M059J (cell line): Measurements from ENCODE around the gene NKD1. TPM values are rescaled to one million over a fixed set of nuclear protein-coding genes. Genes with fewer than 3 reads are reported as not detected.
"Not testable (repeated sequence)": the region's sequence is repeated elsewhere in the genome, so short reads cannot be mapped to it uniquely, and the experiment has no call there.

Experiments used
- DNase-seq: peaks from one replicate; pipeline ENCODE4 v3.0.0-alpha.2; 2012; ENCODE audit warnings: low read depth
- total RNA-seq: library from RNA; depleted of rRNA; stranded (reverse); fragments of >200 nt; shearing (Covaris generic); gene quantifications from 2 replicates; pipeline ENCODE4 v1.2.3, GENCODE V29; 2014; rRNA removed

The NKD1 gene
- 0.37 and 1.0 TPM in 2 replicates for total RNA-seq

GRCh38 chr16:50548125-50548908 is at the start of gene NKD1:
Gene NKD1 (plus strand): TSS chr16:50548396. CDS start chr16:50548554, 158 bp downstream.
- DNase-seq: peak; percentile 43

- no peak for DNase-seq
Observed at GRCh38 chr16:50498431-50499155, 49.6 kb upstream of the NKD1 start.

- DNase-seq: no peak
Observed at GRCh38 chr16:50499254-50499653, 48.9 kb upstream of the NKD1 start.

- no peak for DNase-seq
Observed at GRCh38 chr16:50500171-50500874, 47.9 kb upstream of the NKD1 start.

- DNase-seq: no peak
Observed at GRCh38 chr16:50501251-50501650, 46.9 kb upstream of the NKD1 start.

- no peak for DNase-seq
Observed at GRCh38 chr16:50501986-50502615, 46.1 kb upstream of the NKD1 start.

GRCh38 chr16:50502616-50503011 is 45.6 kb upstream of the NKD1 start:
- DNase-seq: no peak

GRCh38 chr16:50503868-50504531 is 44.2 kb upstream of the NKD1 start:
- not testable (repeated sequence) for DNase-seq

- no peak for DNase-seq
Observed at GRCh38 chr16:50505115-50505514, 43.1 kb upstream of the NKD1 start.

GRCh38 chr16:50505714-50506542 is 42.3 kb upstream of the NKD1 start:
- DNase-seq: no peak

GRCh38 chr16:50506543-50506937 is 41.7 kb upstream of the NKD1 start:
- no peak for DNase-seq

- DNase-seq: no peak
Observed at GRCh38 chr16:50507397-50507796, 40.8 kb upstream of the NKD1 start.

- DNase-seq: peak; percentile 14
Observed at GRCh38 chr16:50509521-50510341, 38.5 kb upstream of the NKD1 start.

GRCh38 chr16:50515218-50515617 is 33.0 kb upstream of the NKD1 start:
- no peak for DNase-seq

- no peak for DNase-seq
Observed at GRCh38 chr16:50516401-50516800, 31.8 kb upstream of the NKD1 start.

GRCh38 chr16:50516890-50517289 is 31.3 kb upstream of the NKD1 start:
- no peak for DNase-seq

GRCh38 chr16:50517450-50518252 is 30.5 kb upstream of the NKD1 start:
- no peak for DNase-seq

- no peak for DNase-seq
Observed at GRCh38 chr16:50519001-50519400, 29.2 kb upstream of the NKD1 start.

- no peak for DNase-seq
Observed at GRCh38 chr16:50519602-50520001, 28.6 kb upstream of the NKD1 start.
